Pancreas (tissue), 10 donors: Measurements from ENCODE around the gene SGPL1. TPM values are rescaled to one million over a fixed set of nuclear protein-coding genes. Genes with fewer than 3 reads are reported as not detected.

Experiments
- ATAC-seq, 4 donors: fragments of 200-7000 bp; cut with Tn5 transposase; one replicate each; pipeline versions ENCODE4 v1.8.0 to v1.9.1; 2020; ENCODE audit warnings: mild to moderate bottlenecking in 4 of 4, moderate library complexity in 4 of 4
- DNase-seq, 6 donors: peaks; one replicate each; pipeline ENCODE4 v3.0.0-alpha.2; 2020
- FAIRE-seq: peaks from 2 replicates; lab custom pipeline; 2012; peaks lifted over from hg19 to GRCh38; lab: Jason Lieb, UNC
- H3K27ac ChIP-seq, 4 donors: fragments of 200-600 bp; sonication (generic); 1 replicate in 3 of 4; 2 replicates in 1 of 4; pipeline versions ENCODE4 v1.5.0 to v1.8.0; 2020
- H3K27me3 ChIP-seq, 4 donors: fragments of 200-600 bp; one replicate each; pipeline ENCODE4 v1.8.0; 2021
- H3K36me3 ChIP-seq, 3 donors: fragments of 200-600 bp; sonication (generic) in 1 of 3; one replicate each; pipeline versions ENCODE4 v1.5.0 to v1.8.0; 2020 to 2021
- H3K4me1 ChIP-seq, 3 donors: fragments of 200-600 bp; one replicate each; pipeline ENCODE4 v1.8.0; 2021
- H3K4me3 ChIP-seq, 4 donors: fragments of 200-600 bp; sonication (generic) in 2 of 4; one replicate each; pipeline versions ENCODE4 v1.5.0 to v1.8.0; 2020 to 2021
- H3K9me3 ChIP-seq, 4 donors: fragments of 200-600 bp; one replicate each; pipeline ENCODE4 v1.8.0; 2021
- CTCF ChIP-seq, 4 donors: fragments of 200-600 bp; sonication (generic) in 3 of 4; IDR thresholded peaks; one replicate each; pipeline versions ENCODE4 v1.5.0 to v1.8.0; 2021; ENCODE audit warnings: antibody characterized with exemption in 4 of 4
- WGBS, 2 donors: extraction: QIAGEN DNeasy Blood & Tissue Kit; methylation state at CpG; one replicate each; pipeline ENCODE4 v1.1.7; 2013; 5-methylcytosine and 5-hydroxymethylcytosine counted together
- intact Hi-C, 3 donors: fragments of 100-400 bp; cut with DNase I; formaldehyde crosslinking; loops; one replicate each; pipeline versions ENCODE4 v1.11.1 to v1.14.2; 2022
- polyA plus RNA-seq, 2 donors: library from polyadenylated mRNA; stranded (reverse); fragments of 200-250 nt; gene quantifications; one replicate each; pipeline ENCODE4 v1.2.3, GENCODE V29; 2013
- total RNA-seq, 6 donors: library from RNA; stranded (reverse); fragmentation: NEBNext Ultra II Directional in 4 of 6; extraction: Animal tissue kit (Norgen Biotek cat#: 25700) in 4 of 6; gene quantifications; one replicate each; pipeline versions ENCODE4 v1.2.1 to v1.2.4, GENCODE V29; 2021 to 2023
- donor health status: healthy with polysubstance abuse.
- donor health status: DM: no; HTN: no; CAD: no; lungs with moderate emphysema.
- donor health status: DM: no; HTN: no; CAD: no.
- donor health status: control.
- donor health status: control.
- donor health status: Bipolar disorder and iron deficiency.
- donor health status: DM: yes; HTN: yes; CAD: no.
- donor health status: DM: no; HTN: no; CAD: no.
- donor health status: DM: no; HTN: no; CAD: no.
- donor health status: DM: yes; HTN: yes; CAD: no.

SGPL1 gene
- total and polyA plus RNA-seq, 8 donors: 12.0 to 55.8 (median 30.1) TPM

GRCh38 chr10:70781461-70782051 is 34.2 kb upstream of the SGPL1 start:
- H3K27ac ChIP-seq: no peak overlapping the region
- 88 to 96% methylated on average over 8 of the region's 8 CpGs for WGBS, 2 donors
- intact Hi-C loops: no loop called here

GRCh38 chr10:70782086-70782745 is 33.5 kb upstream of the SGPL1 start:
- Histone ChIP-seq H3K27ac (no peak overlapping the region), H3K36me3 (no peaks in the 10 kb centered on the region), H3K4me3 (no peak overlapping the region), H3K27me3 (no peaks in the 10 kb centered on the region), H3K9me3 (no peaks in the 10 kb centered on the region), H3K4me1 (no peaks in the 10 kb centered on the region)
- FAIRE-seq (no peak), DNase-seq (no peak), ATAC-seq (no peak)
- 71 to 74% methylated on average over 4 of the region's 4 CpGs for WGBS, 2 donors
- intact Hi-C loops: no loop called here
- TF ChIP-seq CTCF (IDR thresholded peaks at IDR 0.05): no peak

More at GRCh38 chr10:70781461-70782051, 34.2 kb upstream of the SGPL1 start:
- ATAC-seq (no peak), DNase-seq (no peak), FAIRE-seq (no peak)
- no peaks in the 10 kb centered on the region for H3K27me3 ChIP-seq
- no peak for TF ChIP-seq CTCF (IDR thresholded peaks at IDR 0.05)
- no peaks in the 10 kb centered on the region for H3K4me1 ChIP-seq
- no peaks in the 10 kb centered on the region for H3K9me3 ChIP-seq
- no peaks in the 10 kb centered on the region for H3K36me3 ChIP-seq
- no peak overlapping the region for H3K4me3 ChIP-seq

GRCh38 chr10:70782746-70783680 is 32.7 kb upstream of the SGPL1 start:
- 71 to 77% methylated on average over 11 of the region's 11 CpGs for WGBS, 2 donors
- no peak for FAIRE-seq
- intact Hi-C loops: no loop called here
- ATAC-seq: peak in 1 of 4 donors; percentile 27
- no peaks in the 10 kb centered on the region for H3K4me1 ChIP-seq
- H3K4me3 ChIP-seq: no peak overlapping the region
- no peak for DNase-seq
- H3K27me3 ChIP-seq: no peaks in the 10 kb centered on the region
- no peak overlapping the region for H3K27ac ChIP-seq
- H3K36me3 ChIP-seq: no peaks in the 10 kb centered on the region
- no peaks in the 10 kb centered on the region for H3K9me3 ChIP-seq
- TF ChIP-seq CTCF (IDR thresholded peaks at IDR 0.05): no peak

- 74 to 80% methylated on average over 5 of the region's 5 CpGs for WGBS, 2 donors
- no peaks in the 10 kb centered on the region for H3K27me3 ChIP-seq
- FAIRE-seq (peak; percentile 53), DNase-seq (no peak), ATAC-seq (no peak)
- no peak overlapping the region for H3K4me3 ChIP-seq
- no peaks in the 10 kb centered on the region for H3K36me3 ChIP-seq
- no peaks in the 10 kb centered on the region for H3K9me3 ChIP-seq
- H3K4me1 ChIP-seq: no peaks in the 10 kb centered on the region
- no peak overlapping the region for H3K27ac ChIP-seq
- no peak for TF ChIP-seq CTCF (IDR thresholded peaks at IDR 0.05)
- intact Hi-C loops: no loop called here
Observed at GRCh38 chr10:70784016-70784415, 31.7 kb upstream of the SGPL1 start.
